Measurements from ENCODE around the gene RAB11A. TPM values are rescaled to one million over a fixed set of nuclear protein-coding genes. Genes with fewer than 3 reads are reported as not detected.

RAB11A gene
- total and polyA plus RNA-seq, 9 donors, result 129 to 159 (median 142) TPM

DNA sequence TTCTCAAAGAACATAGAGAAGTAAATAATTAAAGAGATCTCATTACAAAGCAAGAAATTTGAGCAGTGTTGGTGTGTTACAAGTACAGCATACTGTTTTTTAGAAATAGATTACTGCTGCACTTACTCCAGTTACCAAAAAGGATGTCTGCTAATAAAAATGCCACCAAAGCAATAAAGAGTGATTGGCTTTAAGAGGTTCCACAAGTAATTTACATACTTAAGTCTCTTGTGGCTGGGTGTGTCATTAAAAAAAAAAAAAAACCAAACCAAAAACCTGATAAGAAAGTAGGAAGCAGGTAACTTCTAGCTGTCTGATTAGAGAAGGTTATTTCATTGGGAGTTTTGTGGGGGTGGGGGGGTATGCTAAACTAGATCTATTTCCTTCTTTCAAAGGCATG lies 15.2 kb downstream of the RAB11A start:
- DNase-seq, result no peak
- Histone ChIP-seq H3K36me3 (ENCODE audit: control insufficient read depth, insufficient read depth, low read length) (peaks cover 22% of the 10 kb centered on the region), H3K4me1 (ENCODE audit: control insufficient read depth, insufficient read depth, low read length) (no peaks in the 10 kb centered on the region), H3K4me3 (ENCODE audit: low read length) (no peak overlapping the region), H3K27me3 (ENCODE audit: control insufficient read depth, insufficient read depth, low read length) (no peaks in the 10 kb centered on the region), H3K27ac (ENCODE audit: low read length) (no peak overlapping the region), H3K9me3 (replicated peaks; ENCODE audit: control insufficient read depth, low read depth, low read length) (no peaks in the 10 kb centered on the region)

DNA sequence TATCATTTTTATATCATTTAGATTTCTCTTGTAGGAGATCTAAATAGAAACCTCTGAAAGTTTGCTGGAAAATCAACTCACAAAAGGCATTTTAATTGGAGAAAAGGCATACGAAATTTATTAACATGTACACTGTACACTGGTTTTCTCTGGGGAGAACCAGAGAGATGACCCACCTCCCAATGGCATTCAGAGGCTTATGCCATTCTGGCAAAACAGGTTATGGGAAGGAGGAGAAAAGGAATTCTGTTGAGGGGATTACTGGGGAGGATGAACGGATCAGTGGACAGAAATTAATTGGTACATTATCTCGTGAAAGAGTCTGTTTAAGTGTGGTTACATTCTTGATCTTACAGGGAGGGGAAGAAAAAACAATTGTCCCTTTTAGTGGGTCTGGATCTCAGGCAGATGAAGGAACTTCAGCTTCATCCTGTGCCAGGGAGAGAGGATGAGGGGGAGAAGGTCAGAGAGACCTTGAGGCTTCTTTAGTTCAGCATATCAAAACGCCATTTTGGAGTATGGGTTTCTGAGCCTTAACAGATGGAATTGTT lies 16.5 kb downstream of the RAB11A start:
- DNase-seq, result no peak
- no peaks in the 10 kb centered on the region for H3K27me3 ChIP-seq (ENCODE audit: control insufficient read depth, insufficient read depth, low read length)
- no peaks in the 10 kb centered on the region for H3K9me3 ChIP-seq (replicated peaks; ENCODE audit: control insufficient read depth, low read depth, low read length)
- peaks cover 19% of the 10 kb centered on the region for H3K36me3 ChIP-seq (ENCODE audit: control insufficient read depth, insufficient read depth, low read length)
- 86% methylated on average over 1 of the region's 4 CpGs for WGBS (ENCODE audit: insufficient coverage)
- no peak overlapping the region for H3K4me3 ChIP-seq (ENCODE audit: low read length)
- H3K27ac ChIP-seq (ENCODE audit: low read length), result no peak overlapping the region
- H3K4me1 ChIP-seq (ENCODE audit: control insufficient read depth, insufficient read depth, low read length), result no peaks in the 10 kb centered on the region

DNA sequence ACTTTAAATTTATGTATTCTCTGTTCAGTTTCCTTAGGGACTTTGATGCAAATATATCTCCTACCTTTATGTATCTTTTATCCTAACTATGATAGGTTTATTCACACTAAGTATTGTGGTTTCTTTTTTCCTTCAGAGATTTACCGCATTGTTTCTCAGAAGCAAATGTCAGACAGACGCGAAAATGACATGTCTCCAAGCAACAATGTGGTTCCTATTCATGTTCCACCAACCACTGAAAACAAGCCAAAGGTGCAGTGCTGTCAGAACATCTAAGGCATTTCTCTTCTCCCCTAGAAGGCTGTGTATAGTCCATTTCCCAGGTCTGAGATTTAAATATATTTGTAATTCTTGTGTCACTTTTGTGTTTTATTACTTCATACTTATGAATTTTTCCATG lies 18.3 kb downstream of the RAB11A start:
- H3K4me3 ChIP-seq (ENCODE audit: low read length), result no peak overlapping the region
- 86% methylated on average over 3 of the region's 3 CpGs for WGBS (ENCODE audit: insufficient coverage)
- no peak overlapping the region for H3K27ac ChIP-seq (ENCODE audit: low read length)
- no peak for DNase-seq
- H3K36me3 ChIP-seq (ENCODE audit: control insufficient read depth, insufficient read depth, low read length), result peaks cover 14% of the 10 kb centered on the region
- H3K4me1 ChIP-seq (ENCODE audit: control insufficient read depth, insufficient read depth, low read length), result no peaks in the 10 kb centered on the region
- no peaks in the 10 kb centered on the region for H3K9me3 ChIP-seq (replicated peaks; ENCODE audit: control insufficient read depth, low read depth, low read length)
- H3K27me3 ChIP-seq (ENCODE audit: control insufficient read depth, insufficient read depth, low read length), result no peaks in the 10 kb centered on the region

DNA sequence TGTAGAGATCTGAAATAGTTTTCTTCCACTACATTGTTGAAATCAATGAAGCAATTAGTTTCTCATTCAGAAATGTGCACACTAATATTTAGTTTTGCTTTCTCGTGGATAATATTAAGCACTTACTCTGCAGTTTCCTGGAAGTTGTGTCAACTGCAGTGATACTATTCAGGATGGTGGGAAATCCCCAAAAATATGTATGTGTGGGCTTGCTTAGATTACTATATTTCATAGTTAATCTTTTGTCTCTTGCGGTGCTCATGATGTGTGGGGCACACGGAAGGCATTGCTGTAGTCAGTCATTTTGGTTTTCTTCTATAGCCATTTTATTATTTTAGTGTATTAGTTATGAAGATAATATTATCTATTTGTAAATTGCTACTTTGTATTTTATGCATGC lies 19.7 kb downstream of the RAB11A start:
- WGBS (ENCODE audit: insufficient coverage), result no CpG with 5 or more reads among the region's 3 CpGs

DNA sequence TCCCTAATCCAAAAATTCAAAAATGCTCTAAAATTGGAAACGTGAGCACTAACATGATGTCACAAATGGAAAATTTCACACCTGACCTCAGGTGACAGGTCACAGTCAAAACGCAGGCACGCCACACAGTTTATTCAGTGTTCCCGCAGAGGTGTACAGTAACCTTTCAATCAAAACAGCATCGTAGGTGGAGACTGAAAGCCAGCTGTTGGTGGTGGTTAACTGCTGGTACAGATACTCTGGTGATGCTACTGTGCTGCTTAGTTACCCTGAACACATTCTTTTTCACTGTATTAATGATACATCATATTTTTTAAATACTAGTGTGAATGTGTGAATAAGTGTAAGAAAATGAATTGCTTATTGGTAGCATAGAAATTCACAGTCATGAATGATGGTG lies 23.8 kb downstream of the RAB11A start:
- H3K27ac ChIP-seq (ENCODE audit: low read length), result no peak overlapping the region
- H3K4me3 ChIP-seq (ENCODE audit: low read length), result no peak overlapping the region
- DNase-seq, result no peak
- H3K36me3 ChIP-seq (ENCODE audit: control insufficient read depth, insufficient read depth, low read length), result peaks cover 17% of the 10 kb centered on the region
- no peaks in the 10 kb centered on the region for H3K9me3 ChIP-seq (replicated peaks; ENCODE audit: control insufficient read depth, low read depth, low read length)
- 90% methylated on average over 1 of the region's 5 CpGs for WGBS (ENCODE audit: insufficient coverage)
- no peaks in the 10 kb centered on the region for H3K4me1 ChIP-seq (ENCODE audit: control insufficient read depth, insufficient read depth, low read length)
- H3K27me3 ChIP-seq (ENCODE audit: control insufficient read depth, insufficient read depth, low read length), result no peaks in the 10 kb centered on the region

More for the DNA sequence above, 19.7 kb downstream of the RAB11A start:
- DNase-seq, result no peak
- Histone ChIP-seq H3K9me3 (replicated peaks; ENCODE audit: control insufficient read depth, low read depth, low read length) (no peaks in the 10 kb centered on the region), H3K4me3 (ENCODE audit: low read length) (no peak overlapping the region), H3K4me1 (ENCODE audit: control insufficient read depth, insufficient read depth, low read length) (no peaks in the 10 kb centered on the region), H3K36me3 (ENCODE audit: control insufficient read depth, insufficient read depth, low read length) (peaks cover 15% of the 10 kb centered on the region), H3K27ac (ENCODE audit: low read length) (no peak overlapping the region), H3K27me3 (ENCODE audit: control insufficient read depth, insufficient read depth, low read length) (no peaks in the 10 kb centered on the region)

DNA sequence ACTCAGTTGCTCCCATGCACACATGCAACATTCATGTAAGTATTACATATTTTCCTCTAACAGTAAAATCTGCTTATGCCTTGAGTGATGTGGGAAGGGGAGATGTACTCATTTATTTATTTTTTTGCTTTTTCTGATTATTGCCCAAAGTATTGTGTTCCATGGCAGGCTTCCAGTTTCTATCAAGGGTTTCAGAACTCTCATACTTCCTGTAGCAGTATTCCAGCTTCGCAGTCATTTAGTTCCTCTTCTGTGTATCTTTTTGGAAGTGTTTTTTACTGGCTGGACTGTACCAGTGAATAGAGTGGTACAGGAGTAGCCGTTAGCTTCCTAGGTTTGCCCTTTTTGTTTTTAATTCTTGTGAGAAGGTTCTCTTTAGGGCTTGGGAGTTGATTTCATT lies 26.9 kb downstream of the RAB11A start:
- Histone ChIP-seq H3K4me3 (ENCODE audit: low read length) (no peak overlapping the region), H3K4me1 (ENCODE audit: control insufficient read depth, insufficient read depth, low read length) (no peaks in the 10 kb centered on the region), H3K27ac (ENCODE audit: low read length) (no peak overlapping the region), H3K27me3 (ENCODE audit: control insufficient read depth, insufficient read depth, low read length) (no peaks in the 10 kb centered on the region), H3K36me3 (ENCODE audit: control insufficient read depth, insufficient read depth, low read length) (peaks cover 29% of the 10 kb centered on the region), H3K9me3 (replicated peaks; ENCODE audit: control insufficient read depth, low read depth, low read length) (no peaks in the 10 kb centered on the region)
- DNase-seq, result peak; percentile 16
- 50% methylated on average over 1 of the region's 2 CpGs for WGBS (ENCODE audit: insufficient coverage)

DNA sequence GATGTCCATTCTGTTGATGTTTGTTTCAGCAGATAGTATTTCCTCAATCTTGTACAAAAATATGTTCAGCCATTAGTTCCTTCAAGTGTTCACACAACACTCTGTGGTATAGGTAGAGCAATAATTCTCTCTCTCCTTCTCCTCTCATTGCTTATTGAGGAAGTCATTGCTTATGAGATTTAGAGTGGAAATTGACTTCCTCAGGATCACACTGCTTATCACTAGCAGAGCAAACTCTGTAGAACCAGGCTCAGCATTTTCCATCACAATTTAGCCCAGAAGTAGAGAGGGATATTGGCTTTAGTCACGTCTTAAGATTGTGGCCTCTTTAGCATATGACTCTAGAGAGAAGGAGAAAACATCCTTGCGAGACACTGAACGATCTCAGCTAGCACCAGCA lies 31.2 kb downstream of the RAB11A start:
- peaks cover 43% of the 10 kb centered on the region for H3K36me3 ChIP-seq (ENCODE audit: control insufficient read depth, insufficient read depth, low read length)
- WGBS (ENCODE audit: insufficient coverage), result 50% methylated on average over 1 of the region's 3 CpGs
- no peaks in the 10 kb centered on the region for H3K27me3 ChIP-seq (ENCODE audit: control insufficient read depth, insufficient read depth, low read length)
- H3K9me3 ChIP-seq (replicated peaks; ENCODE audit: control insufficient read depth, low read depth, low read length), result no peaks in the 10 kb centered on the region
- no peak overlapping the region for H3K4me3 ChIP-seq (ENCODE audit: low read length)
- no peaks in the 10 kb centered on the region for H3K4me1 ChIP-seq (ENCODE audit: control insufficient read depth, insufficient read depth, low read length)
- DNase-seq, result no peak
- H3K27ac ChIP-seq (ENCODE audit: low read length), result no peak overlapping the region

DNA sequence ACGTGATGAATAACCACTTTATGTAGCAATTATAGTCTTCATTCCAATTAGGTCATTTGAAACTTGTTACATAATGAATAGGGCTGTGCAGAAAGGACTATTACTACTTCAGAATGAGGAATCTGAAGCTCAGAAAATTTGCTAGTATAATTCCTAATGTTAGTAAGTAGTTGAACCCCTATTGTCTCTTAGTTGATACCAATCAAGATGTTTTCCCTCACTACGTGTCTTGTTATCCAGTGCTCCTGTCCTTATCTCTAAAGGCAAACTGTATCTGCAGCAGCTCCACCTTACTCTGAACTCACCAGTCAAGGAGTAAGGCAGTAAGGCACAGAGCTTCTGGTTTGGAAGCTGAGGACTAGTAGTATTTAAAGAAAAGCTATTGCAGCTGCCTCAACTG lies 32.0 kb downstream of the RAB11A start:
- DNase-seq, result no peak
- Histone ChIP-seq H3K4me1 (ENCODE audit: control insufficient read depth, insufficient read depth, low read length) (no peaks in the 10 kb centered on the region), H3K9me3 (replicated peaks; ENCODE audit: control insufficient read depth, low read depth, low read length) (no peaks in the 10 kb centered on the region), H3K4me3 (ENCODE audit: low read length) (no peak overlapping the region), H3K27me3 (ENCODE audit: control insufficient read depth, insufficient read depth, low read length) (no peaks in the 10 kb centered on the region), H3K36me3 (ENCODE audit: control insufficient read depth, insufficient read depth, low read length) (peaks cover 40% of the 10 kb centered on the region), H3K27ac (ENCODE audit: low read length) (no peak overlapping the region)
- no CpG with 5 or more reads among the region's 2 CpGs for WGBS (ENCODE audit: insufficient coverage)

DNA sequence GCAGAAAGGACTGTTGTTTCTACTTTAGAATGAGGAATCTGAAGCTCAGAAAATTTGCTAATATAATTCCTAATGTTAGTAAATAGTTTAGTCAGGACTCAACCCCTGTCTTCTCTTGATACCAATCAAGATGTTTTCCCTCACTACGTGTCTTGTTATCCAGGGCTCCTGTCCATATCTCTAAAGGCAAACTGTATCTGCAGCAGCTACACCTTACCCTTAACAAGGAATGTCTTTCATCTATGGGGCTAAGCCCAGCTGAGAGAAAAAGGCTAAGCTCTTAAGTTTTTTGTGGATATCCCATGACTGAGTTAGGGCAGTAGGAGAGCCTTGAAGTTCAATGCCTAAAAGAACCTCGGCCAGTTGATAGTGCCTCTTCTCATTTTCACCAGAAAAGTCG lies 32.5 kb downstream of the RAB11A start:
- H3K9me3 ChIP-seq (replicated peaks; ENCODE audit: control insufficient read depth, low read depth, low read length), result no peaks in the 10 kb centered on the region
- H3K4me1 ChIP-seq (ENCODE audit: control insufficient read depth, insufficient read depth, low read length), result no peaks in the 10 kb centered on the region
- no peak overlapping the region for H3K27ac ChIP-seq (ENCODE audit: low read length)
- no peaks in the 10 kb centered on the region for H3K27me3 ChIP-seq (ENCODE audit: control insufficient read depth, insufficient read depth, low read length)
- H3K36me3 ChIP-seq (ENCODE audit: control insufficient read depth, insufficient read depth, low read length), result peaks cover 40% of the 10 kb centered on the region
- DNase-seq, result no peak
- H3K4me3 ChIP-seq (ENCODE audit: low read length), result no peak overlapping the region
- no CpG with 5 or more reads among the region's 3 CpGs for WGBS (ENCODE audit: insufficient coverage)

DNA sequence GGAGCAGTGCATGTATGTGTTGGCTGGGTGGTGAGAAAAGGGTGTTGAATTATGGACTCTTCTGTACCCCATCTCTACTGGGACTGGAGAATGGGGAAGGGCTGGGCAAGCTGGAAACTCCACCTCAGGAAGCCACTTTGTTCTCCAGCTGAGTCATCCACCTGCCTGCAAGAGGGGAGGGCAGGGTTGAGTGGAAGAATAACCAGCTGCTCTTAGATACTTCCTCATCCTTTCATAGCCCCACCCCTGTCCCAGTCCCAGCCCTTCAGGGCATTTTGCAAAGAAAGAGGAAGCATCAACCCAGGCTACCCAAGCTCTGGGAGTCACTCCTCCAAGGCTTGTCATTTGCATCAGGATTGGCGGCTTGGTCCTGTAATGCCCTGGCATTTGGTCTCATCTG lies 33.1 kb downstream of the RAB11A start:
- H3K27ac ChIP-seq (ENCODE audit: low read length), result no peak overlapping the region
- WGBS (ENCODE audit: insufficient coverage), result no CpG with 5 or more reads among the region's 1 CpG

More for the DNA sequence above, 33.1 kb downstream of the RAB11A start:
- Histone ChIP-seq H3K4me1 (ENCODE audit: control insufficient read depth, insufficient read depth, low read length) (no peaks in the 10 kb centered on the region), H3K4me3 (ENCODE audit: low read length) (no peak overlapping the region), H3K36me3 (ENCODE audit: control insufficient read depth, insufficient read depth, low read length) (peaks cover 38% of the 10 kb centered on the region), H3K27me3 (ENCODE audit: control insufficient read depth, insufficient read depth, low read length) (no peaks in the 10 kb centered on the region), H3K9me3 (replicated peaks; ENCODE audit: control insufficient read depth, low read depth, low read length) (no peaks in the 10 kb centered on the region)
- peak; percentile 58 for DNase-seq

Data from muscle of leg (tissue), 11 donors.